ENCODE results near the gene STAC3.

The STAC3 gene

GRCh38 chr12:57213058-57213715 is 37.8 kb downstream of the STAC3 start:
- no peak overlapping the region for H3K4me3 ChIP-seq (ENCODE audit: low read depth, low read length)
- no peak for DNase-seq (ENCODE audit: low read depth)
- TF ChIP-seq CTCF (IDR thresholded peaks at IDR 0.05; ENCODE audit: control insufficient read depth, extremely low read depth, insufficient read depth), result peak; percentile 97

GRCh38 chr12:57212701-57213057 is 38.3 kb downstream of the STAC3 start:
- no peak for DNase-seq (ENCODE audit: low read depth)
- TF ChIP-seq CTCF (IDR thresholded peaks at IDR 0.05; ENCODE audit: control insufficient read depth, extremely low read depth, insufficient read depth), result no peak
- H3K4me3 ChIP-seq (ENCODE audit: low read depth, low read length), result no peak overlapping the region

GRCh38 chr12:57211791-57212700 is 38.9 kb downstream of the STAC3 start:
- no peak overlapping the region for H3K4me3 ChIP-seq (ENCODE audit: low read depth, low read length)
- no peak for TF ChIP-seq CTCF (IDR thresholded peaks at IDR 0.05; ENCODE audit: control insufficient read depth, extremely low read depth, insufficient read depth)
- DNase-seq (ENCODE audit: low read depth), result no peak

- no peak overlapping the region for H3K4me3 ChIP-seq (ENCODE audit: low read depth, low read length)
- no peak for DNase-seq (ENCODE audit: low read depth)
- TF ChIP-seq CTCF (IDR thresholded peaks at IDR 0.05; ENCODE audit: control insufficient read depth, extremely low read depth, insufficient read depth), result no peak
Observed at GRCh38 chr12:57210926-57211692, 39.9 kb downstream of the STAC3 start.

- H3K4me3 ChIP-seq (ENCODE audit: low read depth, low read length), result no peak overlapping the region
- TF ChIP-seq CTCF (IDR thresholded peaks at IDR 0.05; ENCODE audit: control insufficient read depth, extremely low read depth, insufficient read depth), result no peak
- DNase-seq (ENCODE audit: low read depth), result no peak
Observed at GRCh38 chr12:57210461-57210860, 40.5 kb downstream of the STAC3 start.

GRCh38 chr12:57209916-57210315 is 41.1 kb downstream of the STAC3 start:
- no peak for DNase-seq (ENCODE audit: low read depth)
- no peak overlapping the region for H3K4me3 ChIP-seq (ENCODE audit: low read depth, low read length)
- no peak for TF ChIP-seq CTCF (IDR thresholded peaks at IDR 0.05; ENCODE audit: control insufficient read depth, extremely low read depth, insufficient read depth)
